ENCODE data around the gene SYT1.

The SYT1 gene

DNA sequence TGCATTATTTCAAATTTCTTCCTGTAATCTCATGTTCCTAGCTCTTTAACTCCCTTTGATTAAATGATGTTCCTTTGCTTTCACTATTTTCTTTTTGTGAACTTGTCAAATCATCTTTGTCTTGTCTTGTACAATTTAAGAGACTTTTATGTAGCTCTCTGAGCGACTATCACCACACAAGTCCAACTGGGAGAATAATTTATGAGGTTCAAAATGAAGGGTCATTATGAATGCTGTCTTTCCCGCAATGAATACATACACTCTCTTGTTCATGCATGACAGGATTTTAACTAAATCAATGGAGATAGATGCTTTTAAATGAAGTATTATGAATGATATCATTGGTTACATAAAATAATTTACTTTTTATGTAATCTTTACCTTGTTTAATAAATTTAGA lies 418.8 kb downstream of the SYT1 start:
- DNase-seq (ENCODE audit: insufficient read length) (no peak), FAIRE-seq (no peak)

DNA sequence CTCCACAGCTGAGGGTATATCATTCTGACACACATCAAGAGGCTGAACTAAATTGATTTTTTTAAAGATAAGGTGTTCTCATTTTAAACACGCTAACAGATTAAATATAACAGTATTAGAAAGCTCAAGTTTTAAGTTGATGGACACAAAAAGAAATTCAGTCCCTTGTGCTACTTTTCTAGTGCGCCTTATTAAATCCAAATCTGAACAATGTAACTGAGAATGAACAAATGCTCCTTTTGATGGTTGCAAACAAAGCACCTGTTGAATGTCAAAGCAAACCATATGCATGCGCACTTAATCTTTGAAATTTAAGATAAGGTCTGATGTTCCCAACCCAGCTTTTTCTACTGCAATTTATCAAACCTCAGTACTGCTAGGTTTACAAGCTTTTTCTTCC lies 424.3 kb downstream of the SYT1 start:
- TF ChIP-seq POLR2A (IDR thresholded peaks at IDR 0.05; ENCODE audit: low read depth, low read length) (no peak), POLR2AphosphoS5 (IDR thresholded peaks at IDR 0.05; ENCODE audit: low read depth, low read length) (no peak), TAF1 (IDR thresholded peaks at IDR 0.05; ENCODE audit: borderline replicate concordance, low read depth, low read length) (no peak)
- FAIRE-seq (no peak), DNase-seq (ENCODE audit: insufficient read length) (no peak)

More for the DNA sequence above, 418.8 kb downstream of the SYT1 start:
- TF ChIP-seq POLR2AphosphoS5 (IDR thresholded peaks at IDR 0.05; ENCODE audit: low read depth, low read length) (no peak), POLR2A (IDR thresholded peaks at IDR 0.05; ENCODE audit: low read depth, low read length) (no peak), TAF1 (IDR thresholded peaks at IDR 0.05; ENCODE audit: borderline replicate concordance, low read depth, low read length) (no peak)

DNA sequence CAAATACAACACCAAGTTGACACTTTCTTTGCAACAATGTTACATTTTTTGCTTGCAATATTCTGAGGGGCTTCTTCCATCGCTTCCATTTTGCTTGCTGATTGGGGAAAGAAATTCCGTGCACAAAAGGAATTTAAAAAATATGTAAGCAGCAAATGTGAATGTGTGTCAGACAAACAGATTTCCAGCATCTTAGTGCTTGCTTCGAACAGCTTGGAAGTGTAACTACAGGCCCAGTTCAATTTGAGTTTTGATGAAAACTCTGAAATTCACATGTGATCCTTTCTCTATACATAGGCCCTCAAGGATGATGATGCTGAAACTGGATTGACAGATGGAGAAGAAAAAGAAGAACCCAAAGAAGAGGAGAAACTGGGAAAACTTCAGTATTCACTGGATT lies 427.1 kb downstream of the SYT1 start:
- DNase-seq (ENCODE audit: insufficient read length) (no peak), FAIRE-seq (no peak)
- no peak for TF ChIP-seq POLR2AphosphoS5 (IDR thresholded peaks at IDR 0.05; ENCODE audit: low read depth, low read length)
- TF ChIP-seq POLR2A (IDR thresholded peaks at IDR 0.05; ENCODE audit: low read depth, low read length), result no peak
- TF ChIP-seq TAF1 (IDR thresholded peaks at IDR 0.05; ENCODE audit: borderline replicate concordance, low read depth, low read length), result no peak

DNA sequence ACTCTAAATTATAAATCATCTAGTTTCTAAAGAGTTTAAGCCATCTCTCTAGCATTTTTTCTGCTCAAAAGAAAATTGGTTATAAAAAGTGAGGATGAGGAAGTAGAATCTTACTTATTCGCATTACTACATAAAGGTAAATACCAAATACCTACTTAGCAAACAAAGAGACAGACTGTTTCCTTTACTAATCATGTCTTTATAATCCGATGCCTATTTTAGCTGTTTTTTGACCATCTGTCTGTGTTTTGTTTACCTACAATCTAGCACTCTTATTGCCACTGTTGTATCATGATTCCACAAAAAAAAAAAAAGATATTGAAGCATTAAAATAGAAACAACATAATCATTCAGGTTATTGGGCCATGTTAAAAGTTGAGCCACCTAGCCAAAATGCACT lies 430.0 kb downstream of the SYT1 start:
- no peak for FAIRE-seq
- no peak for TF ChIP-seq POLR2AphosphoS5 (IDR thresholded peaks at IDR 0.05; ENCODE audit: low read depth, low read length)

DNA sequence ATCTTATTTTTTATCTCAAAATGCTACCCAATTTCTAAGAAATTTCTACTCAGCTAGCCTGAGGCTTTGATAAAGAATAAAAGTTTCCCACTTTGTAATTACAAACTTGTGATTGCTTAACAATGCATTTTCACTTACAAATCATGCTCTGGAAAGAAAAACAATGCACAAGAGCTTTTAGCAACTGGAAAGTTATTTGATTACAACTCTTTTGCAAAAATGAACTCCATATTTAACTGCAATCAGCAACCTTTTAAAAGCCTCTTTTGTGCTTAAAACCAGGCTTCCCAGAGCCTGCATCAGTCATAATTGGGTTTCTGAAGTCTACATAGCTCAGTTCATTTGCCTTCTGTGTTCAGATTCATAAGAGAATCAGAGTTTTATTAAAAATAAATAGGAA lies 431.0 kb downstream of the SYT1 start:
- DNase-seq (ENCODE audit: insufficient read length) (no peak), FAIRE-seq (no peak)
- TF ChIP-seq TAF1 (IDR thresholded peaks at IDR 0.05; ENCODE audit: borderline replicate concordance, low read depth, low read length), result no peak
- TF ChIP-seq POLR2AphosphoS5 (IDR thresholded peaks at IDR 0.05; ENCODE audit: low read depth, low read length), result no peak
- TF ChIP-seq POLR2A (IDR thresholded peaks at IDR 0.05; ENCODE audit: low read depth, low read length), result no peak

More for the DNA sequence above, 430.0 kb downstream of the SYT1 start:
- no peak for DNase-seq (ENCODE audit: insufficient read length)

DNA sequence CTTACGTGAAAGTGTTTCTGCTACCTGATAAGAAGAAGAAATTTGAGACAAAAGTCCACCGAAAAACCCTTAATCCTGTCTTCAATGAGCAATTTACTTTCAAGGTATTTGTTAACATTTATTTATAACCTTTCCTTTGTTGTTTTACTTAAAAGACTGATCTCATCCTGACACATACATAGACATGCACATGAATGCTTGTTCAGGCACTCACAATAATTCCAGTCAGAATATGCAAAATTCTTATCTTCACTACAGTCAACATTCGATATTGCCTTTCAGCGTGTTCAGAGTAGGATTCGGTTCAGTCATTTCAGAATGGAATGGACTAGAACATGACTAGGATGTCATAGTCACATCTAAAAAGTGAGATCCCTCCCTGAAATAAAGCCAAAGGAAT lies 431.6 kb downstream of the SYT1 start:
- no peak for FAIRE-seq
- TF ChIP-seq POLR2A (IDR thresholded peaks at IDR 0.05; ENCODE audit: low read depth, low read length) (no peak), POLR2AphosphoS5 (IDR thresholded peaks at IDR 0.05; ENCODE audit: low read depth, low read length) (no peak), TAF1 (IDR thresholded peaks at IDR 0.05; ENCODE audit: borderline replicate concordance, low read depth, low read length) (no peak)
- no peak for DNase-seq (ENCODE audit: insufficient read length)

DNA sequence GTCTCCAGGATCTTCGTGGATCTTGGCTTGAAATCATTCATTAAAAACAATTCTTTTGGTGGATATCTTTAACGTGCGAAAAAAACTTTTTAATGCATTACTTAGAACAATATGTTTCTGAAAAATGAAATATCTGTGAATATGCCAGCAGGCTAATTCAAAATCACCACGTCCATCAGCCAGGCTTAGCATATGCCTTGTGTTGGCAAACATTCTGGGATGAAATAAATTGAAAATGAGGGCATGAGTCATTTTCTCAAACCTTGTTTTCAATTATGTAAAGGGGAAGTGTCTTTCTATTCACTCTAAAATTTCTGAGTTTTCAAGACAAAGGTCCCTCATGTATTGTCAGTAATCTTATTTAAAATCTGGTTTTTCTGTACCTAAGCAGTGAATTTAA lies 432.3 kb downstream of the SYT1 start:
- DNase-seq (ENCODE audit: insufficient read length) (no peak), FAIRE-seq (no peak)
- TF ChIP-seq TAF1 (IDR thresholded peaks at IDR 0.05; ENCODE audit: borderline replicate concordance, low read depth, low read length) (no peak), POLR2A (IDR thresholded peaks at IDR 0.05; ENCODE audit: low read depth, low read length) (no peak), POLR2AphosphoS5 (IDR thresholded peaks at IDR 0.05; ENCODE audit: low read depth, low read length) (no peak)

DNA sequence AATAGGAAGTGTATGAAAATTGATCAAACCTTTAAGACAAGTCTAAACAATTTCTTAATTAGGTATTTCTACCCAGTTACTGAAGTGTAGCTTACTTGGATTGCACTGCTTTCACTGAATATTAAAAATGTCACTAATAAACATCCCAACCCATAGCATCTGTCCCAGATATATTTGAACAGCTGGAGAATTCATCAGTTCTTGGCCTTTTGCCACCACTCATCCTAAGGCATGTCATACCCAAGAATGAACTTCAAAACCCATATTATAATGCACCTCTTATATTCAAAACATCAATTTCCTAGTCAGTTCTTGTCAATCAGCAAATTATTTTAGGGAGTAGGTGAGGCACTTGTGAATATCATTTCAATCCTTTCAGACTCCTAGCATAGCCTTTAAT lies 433.9 kb downstream of the SYT1 start:
- TF ChIP-seq POLR2A (IDR thresholded peaks at IDR 0.05; ENCODE audit: low read depth, low read length) (no peak), POLR2AphosphoS5 (IDR thresholded peaks at IDR 0.05; ENCODE audit: low read depth, low read length) (no peak), TAF1 (IDR thresholded peaks at IDR 0.05; ENCODE audit: borderline replicate concordance, low read depth, low read length) (no peak)
- DNase-seq (ENCODE audit: insufficient read length), result no peak
- FAIRE-seq, result no peak

DNA sequence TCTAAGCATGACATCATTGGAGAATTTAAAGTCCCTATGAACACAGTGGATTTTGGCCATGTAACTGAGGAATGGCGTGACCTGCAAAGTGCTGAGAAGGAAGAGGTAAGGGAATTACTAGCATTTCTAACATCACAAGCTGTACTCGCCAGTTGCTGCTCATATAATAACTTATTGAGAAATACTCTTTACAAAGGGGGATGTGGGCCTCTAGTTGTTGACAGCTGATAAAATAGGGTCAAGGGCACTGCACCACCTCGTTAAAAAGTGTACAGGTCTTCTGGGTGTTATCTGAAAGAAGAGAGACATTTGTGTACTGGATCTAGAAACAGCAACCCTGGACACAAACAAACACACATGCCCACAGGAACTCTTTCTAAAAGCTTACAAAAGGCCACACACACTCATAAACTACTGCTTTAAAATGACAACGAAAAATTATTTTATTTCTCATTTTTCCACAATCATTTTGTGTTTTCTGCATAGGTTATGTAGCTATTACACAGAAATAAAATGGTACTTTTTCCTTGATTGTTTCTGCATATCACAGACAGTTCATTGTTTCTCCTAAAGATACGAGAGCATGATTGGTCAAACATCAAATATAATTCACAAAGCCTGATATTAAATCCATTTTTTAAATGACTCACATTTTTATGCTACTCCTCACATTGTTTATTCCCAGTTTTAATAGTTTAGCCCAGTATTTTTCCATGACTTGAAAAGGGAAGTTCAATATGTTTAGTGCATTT lies 435.0 kb downstream of the SYT1 start:
- DNase-seq (ENCODE audit: insufficient read length), result no peak
- FAIRE-seq, result no peak
- no peak for TF ChIP-seq POLR2AphosphoS5 (IDR thresholded peaks at IDR 0.05; ENCODE audit: low read depth, low read length)
- TF ChIP-seq POLR2A (IDR thresholded peaks at IDR 0.05; ENCODE audit: low read depth, low read length), result no peak
- TF ChIP-seq TAF1 (IDR thresholded peaks at IDR 0.05; ENCODE audit: borderline replicate concordance, low read depth, low read length), result no peak

DNA sequence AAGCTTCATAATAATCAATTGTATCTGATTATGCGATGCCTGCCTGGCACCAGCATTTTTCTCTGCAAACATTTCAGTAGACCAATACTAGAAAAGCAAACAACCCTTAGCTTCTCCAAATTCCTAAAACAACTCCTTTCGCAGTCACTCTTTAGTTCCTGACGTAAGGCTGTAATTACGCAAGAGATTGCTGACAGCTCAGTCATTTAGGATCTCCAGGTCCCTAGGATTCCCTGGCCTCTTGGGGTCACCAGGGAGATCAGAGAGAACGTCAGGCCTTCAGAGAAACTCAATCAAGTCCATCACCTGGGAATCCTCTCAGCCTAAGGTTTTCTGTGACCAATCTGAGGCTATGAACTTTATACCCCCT lies 435.6 kb downstream of the SYT1 start:
- no peak for TF ChIP-seq TAF1 (IDR thresholded peaks at IDR 0.05; ENCODE audit: borderline replicate concordance, low read depth, low read length)
- TF ChIP-seq POLR2A (IDR thresholded peaks at IDR 0.05; ENCODE audit: low read depth, low read length), result no peak
- TF ChIP-seq POLR2AphosphoS5 (IDR thresholded peaks at IDR 0.05; ENCODE audit: low read depth, low read length), result no peak
- no peak for FAIRE-seq

DNA sequence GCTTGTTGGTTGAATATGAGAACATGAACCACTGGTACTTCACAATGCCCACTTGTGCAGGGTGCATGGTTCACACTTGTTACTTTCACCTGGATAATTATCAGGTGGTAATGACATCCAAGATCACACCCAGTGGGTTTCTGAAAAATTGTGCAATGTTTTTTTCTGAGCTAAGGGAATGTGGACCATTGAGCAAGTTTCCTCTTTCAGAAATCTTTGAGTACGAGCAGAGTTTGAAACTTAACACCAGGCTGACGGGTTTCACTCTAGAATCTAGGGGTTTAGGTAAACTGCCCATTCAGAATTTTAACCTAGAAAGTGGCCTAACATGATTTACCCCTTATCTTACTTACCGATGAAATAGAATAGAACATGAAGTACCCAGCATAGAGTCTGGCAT lies 436.6 kb downstream of the SYT1 start:
- DNase-seq (ENCODE audit: insufficient read length), result no peak
- no peak for FAIRE-seq
- TF ChIP-seq POLR2AphosphoS5 (IDR thresholded peaks at IDR 0.05; ENCODE audit: low read depth, low read length) (no peak), TAF1 (IDR thresholded peaks at IDR 0.05; ENCODE audit: borderline replicate concordance, low read depth, low read length) (no peak), POLR2A (IDR thresholded peaks at IDR 0.05; ENCODE audit: low read depth, low read length) (no peak)

More for the DNA sequence above, 435.6 kb downstream of the SYT1 start:
- no peak for DNase-seq (ENCODE audit: insufficient read length)

DNA sequence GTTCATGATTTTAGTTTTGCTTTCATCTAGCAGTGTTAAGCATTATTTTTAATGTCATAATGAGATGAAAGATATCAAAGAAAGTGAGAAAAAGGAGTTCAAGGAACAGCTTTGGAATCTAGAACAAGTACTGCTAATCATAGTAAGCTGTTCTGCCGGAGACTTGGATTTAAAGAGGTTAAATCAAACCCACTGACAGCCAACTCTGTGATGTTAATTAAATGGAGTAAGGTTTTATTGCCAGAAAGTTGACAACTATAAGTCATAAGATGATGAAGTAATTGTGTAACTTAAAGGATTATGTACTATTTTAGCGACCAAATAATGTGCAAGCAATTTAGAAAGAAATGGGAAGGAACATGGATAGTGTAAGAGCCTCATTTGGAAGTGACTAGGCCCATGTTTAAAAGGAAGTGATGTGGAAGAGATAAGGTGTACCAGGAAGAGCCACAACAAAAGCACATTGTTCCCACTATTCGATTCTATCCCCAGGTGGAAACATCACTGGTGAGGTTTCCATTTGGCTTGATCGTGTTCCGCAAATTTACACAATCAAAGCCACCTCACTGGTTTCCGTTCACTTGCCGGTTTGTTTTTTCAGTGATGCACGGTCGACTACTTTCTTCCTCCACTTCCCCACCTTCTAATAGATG lies 437.7 kb downstream of the SYT1 start:
- TF ChIP-seq POLR2AphosphoS5 (IDR thresholded peaks at IDR 0.05; ENCODE audit: low read depth, low read length) (no peak), POLR2A (IDR thresholded peaks at IDR 0.05; ENCODE audit: low read depth, low read length) (no peak), TAF1 (IDR thresholded peaks at IDR 0.05; ENCODE audit: borderline replicate concordance, low read depth, low read length) (no peak)
- DNase-seq (ENCODE audit: insufficient read length) (no peak), FAIRE-seq (no peak)

Data from GM12892 (cell line).